IPS-18c (cell line): Measurements from ENCODE around the gene GH1.

Source experiments
- H3K4me3 ChIP-seq: 2 replicates; pipeline ENCODE4 v1.7.0; 2013; ENCODE audit warnings: low read depth, mild to moderate bottlenecking, low read length, moderate library complexity; ENCODE audit not compliant: insufficient read depth
- H3K9me3 ChIP-seq: one replicate; pipeline ENCODE4 v1.6.1; 2013; ENCODE audit warnings: mild to moderate bottlenecking, low read length, moderate library complexity; ENCODE audit not compliant: control insufficient read depth, insufficient read depth

The GH1 gene

DNA sequence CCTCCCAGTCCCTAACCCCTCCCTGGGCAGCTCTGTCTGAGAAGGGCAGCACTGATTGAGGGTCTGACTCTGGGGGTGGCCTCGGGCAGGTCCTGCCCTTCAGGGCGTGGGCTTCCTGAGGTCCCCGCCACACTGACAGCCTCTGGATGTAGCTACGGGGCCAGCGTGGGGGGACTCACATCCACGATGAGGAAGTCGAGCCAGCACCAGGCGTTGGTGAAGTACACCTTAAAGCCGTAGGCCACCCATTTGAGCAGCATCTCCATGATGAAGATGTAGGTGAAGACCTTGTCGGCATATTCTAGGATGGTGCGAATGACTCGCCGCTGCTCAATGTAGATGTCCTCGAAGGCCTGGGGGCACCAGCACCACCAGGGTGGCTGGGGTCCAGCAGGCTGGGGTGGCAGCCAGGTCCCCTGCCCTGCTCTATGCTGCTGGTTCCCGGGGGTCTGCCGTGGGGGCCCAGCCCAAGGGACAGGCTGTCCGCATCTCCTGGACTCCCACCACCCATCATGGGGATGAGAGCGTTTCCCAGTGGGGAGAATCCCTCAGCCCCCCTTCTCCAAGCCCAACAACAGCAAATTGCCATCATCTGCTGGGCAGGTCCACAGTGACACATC, 29.2 kb upstream of the GH1 start:
- no peak overlapping the region for H3K4me3 ChIP-seq
- H3K9me3 ChIP-seq: no peaks in the 10 kb centered on the region

GRCh38 chr17:63946440-63947363, 28.1 kb upstream of the GH1 start:
- Histone ChIP-seq H3K4me3 (no peak overlapping the region), H3K9me3 (no peaks in the 10 kb centered on the region)

DNA sequence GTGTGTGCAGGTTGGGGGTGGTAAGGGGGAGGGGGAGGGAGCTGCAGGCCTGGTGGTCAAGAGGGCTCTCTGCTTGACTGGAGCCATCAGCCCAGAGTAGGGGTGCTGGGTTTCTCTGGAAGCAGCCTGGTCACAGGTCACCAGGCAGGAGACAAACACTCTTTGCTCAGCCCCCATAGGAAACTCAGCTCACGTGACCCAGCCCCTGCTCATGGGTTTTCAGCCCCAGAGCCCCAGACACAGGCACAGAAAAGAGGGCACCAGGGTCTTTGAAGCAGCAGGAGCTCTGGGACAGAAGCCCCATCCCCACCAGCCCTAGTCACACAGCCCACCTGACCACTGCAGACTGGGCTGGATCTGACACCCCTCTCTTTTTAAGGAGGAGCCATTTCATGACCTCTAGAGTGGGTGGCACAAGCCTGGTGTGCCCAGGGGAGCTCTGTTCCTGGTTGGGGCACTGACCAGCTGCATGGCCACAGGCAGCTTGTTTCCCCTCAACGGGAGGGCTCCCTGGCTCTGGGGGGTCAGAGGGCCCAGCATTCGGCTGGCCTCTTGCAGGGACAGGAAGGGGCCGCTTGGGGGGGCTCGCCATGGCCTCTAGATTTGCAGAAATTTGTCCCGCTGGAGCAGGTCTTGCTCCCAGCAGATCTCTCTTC, 27.3 kb upstream of the GH1 start:
- Histone ChIP-seq H3K9me3 (peaks cover 2% of the 10 kb centered on the region), H3K4me3 (no peak overlapping the region)

GRCh38 chr17:63944736-63945499, 26.3 kb upstream of the GH1 start:
- peaks cover 2% of the 10 kb centered on the region for H3K9me3 ChIP-seq
- no peak overlapping the region for H3K4me3 ChIP-seq

DNA sequence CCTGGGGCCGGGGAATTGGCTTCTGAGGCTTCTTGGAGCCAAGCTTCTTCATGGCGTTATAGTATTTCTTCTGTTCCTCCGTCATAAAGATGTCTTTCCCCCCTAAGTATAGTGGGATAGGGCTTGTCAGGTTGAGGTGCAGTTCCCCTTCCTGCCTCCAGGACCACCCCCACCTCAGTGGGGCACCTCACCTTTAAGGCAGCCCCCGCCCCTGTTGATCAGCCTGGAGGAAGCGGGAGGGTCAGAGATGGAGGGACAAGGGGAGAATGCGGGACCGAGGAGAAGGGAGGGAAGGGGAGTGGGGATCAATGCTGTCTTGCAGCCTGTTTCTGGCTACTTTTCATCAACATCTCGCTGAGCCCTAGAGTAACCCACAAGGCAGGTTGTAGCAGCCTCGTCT, 25.1 kb upstream of the GH1 start:
- no peak overlapping the region for H3K4me3 ChIP-seq

GRCh38 chr17:63942309-63942985, 23.8 kb upstream of the GH1 start:
- H3K4me3 ChIP-seq: no peak overlapping the region

More for the DNA sequence above, 25.1 kb upstream of the GH1 start:
- peaks cover 2% of the 10 kb centered on the region for H3K9me3 ChIP-seq

GRCh38 chr17:63941751-63942150, 23.1 kb upstream of the GH1 start:
- peaks cover 2% of the 10 kb centered on the region for H3K9me3 ChIP-seq
- no peak overlapping the region for H3K4me3 ChIP-seq

More at GRCh38 chr17:63942309-63942985, 23.8 kb upstream of the GH1 start:
- peaks cover 2% of the 10 kb centered on the region for H3K9me3 ChIP-seq

DNA sequence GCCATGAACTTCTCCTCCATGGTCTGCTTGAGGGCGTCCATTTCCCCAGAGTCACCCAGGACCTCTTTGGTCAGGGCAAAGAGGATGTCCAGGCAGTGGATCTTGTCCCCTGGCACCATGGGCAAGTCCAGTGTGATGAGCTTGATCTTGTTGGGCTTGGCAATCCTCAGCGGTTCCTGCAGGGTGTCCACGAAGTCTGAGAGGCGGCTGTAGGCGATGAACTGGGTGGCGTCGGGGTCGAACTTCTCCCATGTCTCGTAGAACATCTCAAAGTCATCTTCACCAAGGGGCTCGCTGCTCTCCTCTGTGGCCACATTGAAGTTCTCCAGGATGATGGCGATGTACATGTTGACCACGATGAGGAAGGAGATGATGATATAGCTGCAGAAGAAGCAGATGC, 22.5 kb upstream of the GH1 start:
- H3K4me3 ChIP-seq: no peak overlapping the region
- H3K9me3 ChIP-seq: peaks cover 2% of the 10 kb centered on the region

GRCh38 chr17:63940584-63940983, 21.9 kb upstream of the GH1 start:
- peaks cover 2% of the 10 kb centered on the region for H3K9me3 ChIP-seq
- H3K4me3 ChIP-seq: no peak overlapping the region

DNA sequence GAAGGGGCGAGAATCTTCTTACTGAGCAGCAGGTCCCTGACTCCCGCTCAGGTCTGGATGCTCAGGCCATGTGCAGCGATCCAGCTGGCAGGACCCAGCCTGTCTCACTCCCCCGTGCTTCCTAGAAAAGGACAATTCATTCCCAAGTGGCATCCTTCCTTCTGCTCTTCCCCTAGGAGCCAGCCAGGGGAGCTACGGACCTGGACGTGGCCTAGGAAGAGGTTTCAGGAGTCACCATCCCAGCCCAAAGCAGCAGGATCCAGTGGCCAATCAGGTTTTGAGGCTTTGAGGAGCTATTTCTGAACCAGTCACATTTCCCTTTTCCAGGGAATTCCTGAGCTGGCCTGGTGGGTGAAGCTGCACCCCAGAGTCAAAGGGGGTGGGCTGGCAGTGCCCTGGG, 21.2 kb upstream of the GH1 start:
- H3K4me3 ChIP-seq: no peak overlapping the region; the same call in 1 of the 2 replicates
- peaks cover 2% of the 10 kb centered on the region for H3K9me3 ChIP-seq

DNA sequence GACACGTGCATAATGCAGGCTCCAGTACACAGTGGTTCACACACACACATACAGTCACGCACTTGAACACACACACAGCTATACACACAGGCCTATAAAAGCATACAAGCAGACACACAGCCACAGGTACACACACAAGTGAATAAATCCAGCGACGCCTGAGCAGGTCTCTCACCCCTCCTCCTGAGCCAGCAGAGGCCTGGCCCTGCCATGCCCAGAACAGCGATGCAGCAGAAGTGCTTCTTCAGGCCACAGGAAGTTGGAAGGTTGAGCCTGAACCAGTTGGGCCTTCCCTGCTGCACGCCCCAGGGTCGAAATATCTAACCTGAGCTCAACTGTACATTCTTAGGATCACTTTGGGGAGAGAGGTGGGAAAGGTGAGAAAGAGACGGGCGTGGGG, 20.8 kb upstream of the GH1 start:
- peaks cover 2% of the 10 kb centered on the region for H3K9me3 ChIP-seq
- no peak overlapping the region for H3K4me3 ChIP-seq

DNA sequence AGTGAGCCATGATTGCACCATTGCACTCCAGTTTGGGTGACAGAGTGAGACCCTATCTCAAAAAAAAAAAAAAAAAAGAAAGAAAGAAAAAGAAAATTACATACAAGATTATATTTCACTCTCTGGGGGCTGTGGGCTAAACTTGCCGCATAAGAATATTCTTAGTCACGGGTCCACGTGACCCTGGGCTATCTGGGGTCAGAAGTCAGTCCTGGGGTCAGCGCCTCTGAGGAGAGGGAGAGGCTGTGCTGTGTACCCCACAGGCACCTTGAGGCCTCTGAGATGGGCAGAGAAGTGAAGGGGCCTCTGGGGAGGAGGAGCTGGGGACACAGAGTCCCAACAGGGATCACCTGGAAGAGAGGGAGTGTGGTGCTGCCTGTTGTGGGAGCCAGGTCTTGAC, 19.3 kb upstream of the GH1 start:
- peaks cover 2% of the 10 kb centered on the region for H3K9me3 ChIP-seq
- no peak overlapping the region for H3K4me3 ChIP-seq

DNA sequence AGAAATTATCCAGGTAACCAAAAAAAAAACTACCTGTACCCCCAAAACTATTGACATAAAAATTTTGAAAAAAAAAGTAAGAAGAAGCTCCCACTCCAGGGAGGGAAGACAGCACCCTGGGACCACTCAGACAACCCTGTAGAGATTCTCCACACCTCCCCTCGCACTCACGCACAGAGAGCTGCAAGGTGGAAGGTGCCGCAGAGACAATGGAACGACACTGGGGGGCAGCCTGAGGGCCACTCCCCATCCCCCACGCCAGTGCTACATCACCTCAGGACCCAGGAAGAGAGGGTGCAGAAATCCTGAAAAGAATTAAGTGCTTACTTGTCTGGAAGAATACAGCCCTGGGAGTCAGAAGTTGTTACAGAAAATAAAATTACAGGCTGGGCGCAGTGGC, 18.7 kb upstream of the GH1 start:
- Histone ChIP-seq H3K4me3 (no peak overlapping the region), H3K9me3 (peaks cover 2% of the 10 kb centered on the region)

DNA sequence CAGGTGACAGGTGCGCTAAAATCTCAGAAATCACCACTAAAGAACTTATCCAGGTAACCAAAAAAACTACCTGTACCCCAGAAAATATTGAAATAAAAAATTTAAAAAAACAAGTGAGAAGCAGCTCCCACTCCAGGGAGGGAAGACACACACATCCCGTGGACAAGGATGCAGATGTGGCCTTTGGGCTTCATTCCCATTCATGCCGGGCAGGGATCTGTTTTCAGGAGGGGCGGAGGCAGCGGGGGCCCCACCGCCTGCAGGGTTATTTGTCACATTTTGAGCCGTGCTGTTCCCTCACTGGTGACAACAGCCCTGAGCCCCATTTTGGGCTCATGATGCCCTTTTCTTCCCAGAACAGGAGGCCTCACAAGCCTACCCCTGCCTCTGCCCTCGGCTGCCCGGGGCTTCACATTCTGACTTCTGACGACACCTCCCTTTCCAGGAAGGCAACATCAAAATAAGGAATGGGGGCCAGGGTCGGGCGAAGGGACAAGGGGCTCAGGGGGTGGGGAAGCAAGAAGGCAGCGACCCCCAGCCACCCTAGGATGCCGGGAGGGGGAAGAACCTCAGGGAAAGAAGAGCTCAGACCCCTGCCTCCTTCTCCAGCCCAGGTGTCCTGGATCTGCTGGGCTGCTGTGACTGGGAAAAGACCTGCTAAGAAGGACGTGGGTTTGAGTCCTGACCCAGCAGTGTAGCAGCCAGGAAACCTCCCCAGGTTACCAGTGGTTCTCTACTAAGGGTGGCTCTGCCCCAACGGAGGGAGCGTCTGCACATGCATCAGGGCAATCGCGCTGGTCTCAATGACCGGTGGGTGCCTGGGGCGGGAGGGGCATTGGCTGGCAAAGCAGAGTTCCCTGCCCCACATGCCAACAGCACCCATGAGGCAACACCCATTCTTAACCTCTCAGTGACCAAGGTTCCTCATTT, 15.8 kb upstream of the GH1 start:
- H3K9me3 ChIP-seq: no peaks in the 10 kb centered on the region
- H3K4me3 ChIP-seq: no peak overlapping the region

DNA sequence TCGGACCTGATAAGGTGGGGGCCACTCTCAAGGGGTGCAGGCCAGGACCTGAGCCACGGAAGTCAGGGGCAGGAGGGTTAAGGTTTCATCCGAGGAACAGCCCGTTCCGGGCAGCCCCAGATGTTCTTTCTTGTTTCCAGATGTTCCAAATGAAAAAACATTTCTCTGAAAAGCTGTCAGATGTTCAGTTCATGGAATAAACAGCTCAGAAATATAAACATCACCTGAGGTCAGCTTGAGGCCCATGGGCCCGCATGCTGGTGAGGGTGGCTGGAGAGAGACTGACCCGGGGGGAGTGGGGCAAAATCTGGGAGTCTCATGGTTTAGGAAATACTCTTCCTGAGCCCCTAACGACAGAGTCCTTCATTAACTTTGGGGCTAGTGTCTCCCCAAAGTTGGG, 15.0 kb upstream of the GH1 start:
- Histone ChIP-seq H3K4me3 (no peak overlapping the region), H3K9me3 (no peaks in the 10 kb centered on the region)

GRCh38 chr17:63932721-63933120, 14.1 kb upstream of the GH1 start:
- H3K4me3 ChIP-seq: no peak overlapping the region

More at GRCh38 chr17:63932721-63933120, 14.1 kb upstream of the GH1 start:
- no peaks in the 10 kb centered on the region for H3K9me3 ChIP-seq
